ENCODE measurements around the gene EED.

Gene EED, protein sequence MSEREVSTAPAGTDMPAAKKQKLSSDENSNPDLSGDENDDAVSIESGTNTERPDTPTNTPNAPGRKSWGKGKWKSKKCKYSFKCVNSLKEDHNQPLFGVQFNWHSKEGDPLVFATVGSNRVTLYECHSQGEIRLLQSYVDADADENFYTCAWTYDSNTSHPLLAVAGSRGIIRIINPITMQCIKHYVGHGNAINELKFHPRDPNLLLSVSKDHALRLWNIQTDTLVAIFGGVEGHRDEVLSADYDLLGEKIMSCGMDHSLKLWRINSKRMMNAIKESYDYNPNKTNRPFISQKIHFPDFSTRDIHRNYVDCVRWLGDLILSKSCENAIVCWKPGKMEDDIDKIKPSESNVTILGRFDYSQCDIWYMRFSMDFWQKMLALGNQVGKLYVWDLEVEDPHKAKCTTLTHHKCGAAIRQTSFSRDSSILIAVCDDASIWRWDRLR

DNA sequence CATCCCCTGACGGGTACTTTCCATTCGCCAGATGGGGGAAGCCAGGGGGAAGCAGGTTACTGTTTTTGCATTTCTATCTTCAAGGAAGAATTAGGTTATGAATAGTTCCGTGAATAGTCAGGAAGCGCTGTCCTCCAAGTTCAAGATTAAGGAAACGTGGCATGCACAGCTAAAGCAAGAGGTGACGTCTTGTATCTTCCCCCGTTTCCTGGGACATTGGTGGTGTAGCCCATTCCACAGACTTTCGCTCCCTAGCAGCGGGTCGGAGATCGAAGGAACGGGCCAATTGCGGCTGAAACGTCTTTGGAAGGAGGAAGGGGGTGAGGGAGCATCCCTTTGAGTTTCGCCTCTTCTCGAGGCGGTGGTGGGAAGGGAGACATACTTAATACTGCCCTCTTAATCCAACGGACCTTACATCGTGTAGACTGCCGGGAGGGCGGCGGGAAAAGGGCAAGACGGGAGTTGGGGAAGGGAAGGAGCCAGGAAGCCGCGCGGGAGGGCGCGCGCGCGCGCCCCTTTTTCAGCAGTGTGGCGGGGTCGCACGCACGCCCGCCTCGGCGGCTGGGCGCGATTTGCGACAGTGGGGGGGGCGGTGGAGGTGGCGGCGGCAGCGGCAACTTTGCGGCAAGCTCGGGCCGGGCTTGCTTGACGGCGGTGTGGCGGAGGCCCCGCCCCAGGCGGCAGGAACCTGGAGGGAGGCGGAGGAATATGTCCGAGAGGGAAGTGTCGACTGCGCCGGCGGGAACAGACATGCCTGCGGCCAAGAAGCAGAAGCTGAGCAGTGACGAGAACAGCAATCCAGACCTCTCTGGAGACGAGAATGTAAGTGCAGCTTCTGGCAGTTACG lies at the start of gene EED:
Gene EED, plus strand, starts transcription at position 232 of the 847 bp plus-strand sequence. Its CDS starts 477 bp downstream, at position 709.
- DNase-seq = peak; percentile 97 to 98 (median 98)

DNA sequence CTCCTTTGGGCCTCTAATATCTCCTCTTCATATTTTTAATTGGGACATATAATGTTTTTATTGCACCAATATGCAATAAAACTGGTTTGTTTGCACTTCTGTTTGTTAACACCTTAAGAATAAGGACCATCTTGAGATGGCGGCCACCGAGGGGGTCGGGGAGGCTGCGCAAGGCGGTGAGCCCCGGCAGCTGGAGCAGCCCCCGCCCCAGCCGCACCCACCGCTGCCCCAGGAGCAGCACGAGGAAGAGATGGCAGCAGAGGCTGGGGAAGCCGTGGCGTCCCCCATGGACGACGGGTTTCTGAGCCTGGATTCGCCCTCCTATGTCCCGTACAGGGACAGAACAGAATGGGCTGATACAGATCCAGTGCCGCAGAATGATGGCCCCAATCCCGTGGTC lies 49.6 kb upstream of the EED start:
- no peak for DNase-seq

DNA sequence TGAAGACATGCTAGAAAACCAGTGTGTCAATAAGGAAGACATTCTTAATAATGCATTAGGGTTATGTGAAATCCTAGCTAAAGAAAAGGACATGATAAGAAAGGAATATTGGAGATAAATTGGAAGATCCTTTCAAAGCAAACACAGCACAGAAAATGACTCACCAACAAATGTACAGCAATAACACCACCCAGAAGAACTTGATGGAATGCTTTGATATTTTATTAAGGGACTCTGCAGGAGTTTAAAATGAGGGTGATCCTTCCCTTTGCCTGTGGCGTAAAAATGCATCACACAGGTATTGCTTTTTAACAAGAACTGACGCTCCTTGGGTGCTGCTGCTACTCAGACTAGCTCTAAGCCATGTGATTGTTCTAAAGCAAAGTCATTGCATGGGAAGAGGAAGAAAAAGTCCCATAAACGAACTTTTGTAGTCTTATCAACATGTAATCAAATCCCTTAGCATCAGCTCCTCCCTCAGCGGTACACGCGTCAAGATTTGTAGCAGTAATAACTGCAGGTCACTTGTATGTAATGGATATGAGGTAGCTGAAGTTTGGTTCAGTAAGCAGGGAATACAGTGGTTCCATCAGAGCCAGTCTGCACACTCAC lies 48.4 kb upstream of the EED start:
- DNase-seq = peak in 1 of 3 donors; percentile 41

DNA sequence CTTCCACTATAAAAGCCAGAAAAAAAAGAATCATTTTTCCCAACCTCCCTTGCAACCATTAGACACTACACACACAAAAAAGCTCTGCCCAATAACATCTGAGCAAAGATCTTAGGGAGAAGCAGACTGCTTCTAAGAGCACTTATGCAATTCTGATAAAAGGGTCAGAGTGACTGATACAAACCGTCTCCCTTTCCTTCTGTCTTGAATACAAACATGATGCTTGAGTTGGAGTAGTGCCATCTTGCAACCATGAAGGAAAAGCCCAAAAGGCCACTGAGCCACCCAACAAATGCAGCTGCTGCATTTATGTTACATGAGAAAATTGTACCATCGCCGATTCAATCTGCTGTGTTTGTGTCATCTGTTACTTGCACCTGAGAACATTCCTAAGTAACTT lies 47.6 kb upstream of the EED start:
- no peak for DNase-seq

DNA sequence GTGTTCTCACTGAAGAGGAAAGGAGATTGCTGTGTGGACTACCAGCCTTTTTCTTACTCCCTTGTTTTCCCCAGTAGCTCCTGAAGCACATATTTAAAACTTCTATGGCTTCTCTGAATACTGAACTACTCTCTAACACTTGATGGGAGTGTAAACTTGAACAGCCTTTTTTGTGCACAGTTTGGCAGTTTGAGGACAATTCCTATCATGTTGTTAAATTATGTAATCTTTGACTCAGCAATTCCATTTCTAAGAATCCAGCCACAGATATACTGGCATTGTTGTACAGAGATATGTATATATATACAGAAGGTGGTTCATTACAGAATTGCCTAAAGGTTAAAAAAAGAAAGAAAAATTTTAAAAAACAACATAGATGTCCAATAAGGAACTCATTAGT lies 47.1 kb upstream of the EED start:
- DNase-seq = no peak

DNA sequence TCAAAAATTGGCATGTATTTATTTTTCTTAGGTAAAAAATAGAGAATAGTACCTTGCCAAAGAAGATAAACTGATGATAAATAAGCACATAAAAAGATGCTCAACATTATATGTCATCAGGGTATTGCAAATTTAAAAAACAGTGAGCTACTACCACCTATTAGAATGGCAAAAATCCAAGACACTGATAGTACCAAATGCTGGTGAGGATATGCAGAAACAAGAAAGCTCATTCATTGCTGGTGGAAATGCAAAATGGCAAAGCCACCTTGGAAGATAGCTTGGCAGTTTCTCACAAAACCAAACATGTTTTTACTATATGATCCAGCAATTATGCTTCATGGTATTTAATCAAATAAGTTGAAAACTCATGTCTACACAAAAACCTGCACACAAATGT lies 46.4 kb upstream of the EED start:
- DNase-seq = no peak

DNA sequence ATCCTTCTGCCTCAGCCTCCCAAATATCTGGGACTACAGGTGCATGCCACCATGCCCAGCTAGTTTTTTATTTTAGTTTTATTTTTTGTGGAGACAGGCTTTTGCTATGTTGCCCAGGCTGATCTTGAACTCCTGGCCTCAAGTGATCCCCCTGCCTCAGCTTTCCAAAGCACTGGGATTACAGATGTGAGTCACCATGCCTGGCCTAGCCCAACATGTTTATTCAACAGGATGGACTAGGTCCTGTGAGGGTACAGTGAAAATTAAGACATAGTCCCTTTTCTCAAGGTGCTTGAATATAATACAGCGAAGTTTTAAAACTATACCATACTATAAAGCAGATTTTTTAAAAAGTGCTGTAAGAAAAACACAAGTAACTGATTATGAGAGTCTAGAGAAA lies 45.2 kb upstream of the EED start:
- no peak for DNase-seq

DNA sequence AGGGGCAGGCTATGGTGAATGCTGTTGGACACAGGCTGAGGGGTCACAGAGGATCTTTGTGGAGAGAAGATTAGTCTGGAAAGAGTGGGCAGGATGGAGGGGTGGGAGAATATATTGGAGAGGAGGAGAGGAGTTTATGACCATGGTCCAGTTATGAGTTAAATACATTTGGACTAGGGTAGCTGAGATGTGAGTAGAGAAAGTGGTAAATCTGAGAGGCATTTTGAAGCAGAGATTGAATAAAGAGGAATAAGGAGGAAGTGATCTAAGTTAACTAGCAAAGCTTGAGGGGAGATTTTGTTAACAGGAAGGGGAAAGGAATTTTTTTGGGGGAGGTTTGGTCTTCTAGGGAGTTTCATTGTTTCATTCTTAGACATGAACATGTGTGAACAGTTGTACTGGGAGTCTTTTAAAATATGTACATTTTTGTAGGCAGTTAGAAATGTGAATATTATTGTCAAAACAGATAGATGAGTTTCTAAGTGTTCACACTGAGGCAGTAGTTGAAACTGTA lies 43.1 kb upstream of the EED start:
- peak; percentile 50 to 76 (median 66) for DNase-seq

DNA sequence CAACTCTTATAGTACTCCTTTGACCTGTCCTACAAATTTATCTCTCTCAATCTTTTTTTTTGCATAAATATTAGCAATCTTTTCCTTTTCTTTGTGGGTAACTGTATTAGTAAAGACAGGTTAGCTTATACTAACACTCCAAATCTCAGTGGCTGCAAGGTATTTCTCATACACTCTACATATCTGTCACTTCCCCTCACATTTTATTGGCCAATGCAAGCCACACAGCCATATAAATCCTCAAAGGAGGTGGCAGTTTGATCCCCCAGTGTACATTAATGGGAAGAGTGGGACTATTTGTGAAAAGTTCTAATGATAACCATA lies 42.6 kb upstream of the EED start:
- DNase-seq = peak; percentile 59 to 64 (median 59)

DNA sequence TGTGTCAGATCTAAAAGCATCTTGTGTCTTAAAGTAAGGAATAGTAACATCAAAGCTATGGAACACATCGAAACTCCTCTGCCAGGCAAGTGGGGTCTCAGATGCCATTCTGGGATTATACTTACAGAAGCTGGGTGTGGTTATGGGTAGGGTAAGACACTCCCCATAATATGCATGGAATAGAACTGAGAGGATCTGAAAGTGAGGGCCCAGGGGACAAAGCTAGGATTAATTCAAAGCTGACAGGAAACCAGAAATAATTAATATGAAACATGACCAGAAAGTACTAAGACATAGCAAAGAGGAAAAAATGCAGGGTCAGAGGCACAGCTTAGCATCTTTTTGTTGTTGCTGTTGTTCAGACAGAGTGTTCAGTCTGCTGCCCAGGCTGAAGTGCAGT lies 40.2 kb upstream of the EED start:
- DNase-seq = no peak

DNA sequence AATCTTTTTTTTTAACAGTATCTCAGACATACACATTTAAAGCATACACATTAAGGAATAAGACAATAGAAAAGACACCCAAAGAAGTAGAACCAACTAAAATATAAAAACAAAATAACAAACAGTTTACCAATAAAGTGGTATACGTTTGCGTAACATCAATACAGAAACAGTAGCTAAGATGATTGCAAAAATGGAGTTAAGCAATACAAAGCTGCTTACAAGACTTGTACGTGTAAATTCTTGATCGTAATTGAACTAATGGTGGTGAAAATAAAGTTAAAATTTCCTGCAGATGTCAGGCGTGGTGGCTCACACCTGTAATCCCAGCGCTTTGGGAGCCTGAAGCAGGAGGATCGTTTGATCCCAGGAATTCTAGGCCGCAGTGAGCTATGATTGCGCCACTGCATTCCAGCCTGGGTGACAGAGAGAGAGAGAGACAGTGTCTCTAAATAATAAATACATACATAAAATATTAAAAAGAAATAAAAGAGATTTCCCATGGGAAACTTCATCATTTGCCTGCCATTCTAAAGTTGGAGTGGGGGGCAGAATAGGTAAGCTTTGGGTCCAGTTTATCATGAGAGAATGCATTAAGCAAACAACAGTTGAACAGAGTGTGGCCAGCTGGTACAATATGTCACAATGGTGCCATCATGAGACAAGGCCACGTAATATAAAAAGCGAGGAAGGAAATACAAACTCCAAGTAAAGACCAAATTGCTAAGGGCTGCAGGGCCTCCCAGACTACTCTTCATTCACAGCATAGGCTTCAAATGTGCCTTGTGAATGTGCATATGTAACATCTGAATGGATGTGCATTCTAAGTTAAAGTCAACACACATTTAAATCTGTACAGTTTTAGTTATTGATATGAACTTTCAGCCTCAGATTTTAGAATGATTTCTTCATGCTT lies 38.9 kb upstream of the EED start:
- DNase-seq = peak; percentile 63 to 76 (median 73)

DNA sequence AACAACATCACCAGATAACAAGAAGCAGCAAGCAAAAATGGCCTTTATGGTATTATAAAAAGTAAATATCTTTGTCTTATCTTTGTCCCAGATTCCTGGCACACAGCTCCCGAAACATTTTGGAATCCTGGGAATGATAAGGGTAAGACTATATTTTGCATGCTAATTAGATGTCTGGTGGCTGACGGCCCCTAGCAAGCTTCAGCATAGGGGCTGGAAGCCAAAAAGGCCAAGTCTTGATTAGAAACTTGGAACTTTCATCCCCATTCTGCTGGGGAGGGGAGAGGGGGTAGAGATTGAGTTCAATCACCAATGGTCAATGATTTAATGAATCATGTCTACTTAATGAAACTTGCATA lies 38.2 kb upstream of the EED start:
- DNase-seq = no peak

DNA sequence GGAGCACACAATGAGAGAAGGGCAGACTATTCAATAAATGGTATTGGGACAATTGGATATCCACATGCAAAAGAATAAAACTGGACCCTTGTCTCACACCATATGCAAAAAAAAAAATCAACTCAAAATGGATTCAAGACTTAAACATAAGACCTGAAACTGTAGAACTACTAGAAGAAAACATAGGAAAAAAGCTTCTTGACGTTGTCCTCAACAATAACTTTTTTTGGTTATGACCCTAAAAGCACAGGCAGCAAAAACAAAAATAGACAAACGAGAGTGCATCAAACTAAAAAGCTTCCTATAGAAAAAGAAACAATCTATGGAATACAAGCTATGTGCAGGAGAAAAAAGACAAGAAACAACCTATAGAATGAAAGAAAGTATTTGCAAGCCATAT lies 37.1 kb upstream of the EED start:
- no peak for DNase-seq

DNA sequence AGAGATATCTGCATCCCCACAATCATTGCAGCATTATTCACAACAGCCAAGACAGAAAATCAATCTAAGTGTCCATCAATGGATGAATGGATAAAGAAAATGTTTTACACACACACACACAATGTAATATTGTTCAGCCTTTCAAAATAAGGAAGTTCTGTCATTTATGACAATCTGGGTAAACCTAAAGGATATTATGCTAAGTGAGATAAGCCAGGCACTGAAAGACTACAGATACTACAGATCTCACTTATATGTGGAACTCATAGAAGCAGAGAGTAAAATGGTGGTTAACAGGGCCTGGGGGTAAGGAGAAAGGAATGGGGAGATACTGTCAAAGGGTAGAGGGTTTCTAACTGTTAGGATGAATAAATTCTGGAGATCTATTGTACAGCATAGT lies 36.0 kb upstream of the EED start:
- no peak for DNase-seq

DNA sequence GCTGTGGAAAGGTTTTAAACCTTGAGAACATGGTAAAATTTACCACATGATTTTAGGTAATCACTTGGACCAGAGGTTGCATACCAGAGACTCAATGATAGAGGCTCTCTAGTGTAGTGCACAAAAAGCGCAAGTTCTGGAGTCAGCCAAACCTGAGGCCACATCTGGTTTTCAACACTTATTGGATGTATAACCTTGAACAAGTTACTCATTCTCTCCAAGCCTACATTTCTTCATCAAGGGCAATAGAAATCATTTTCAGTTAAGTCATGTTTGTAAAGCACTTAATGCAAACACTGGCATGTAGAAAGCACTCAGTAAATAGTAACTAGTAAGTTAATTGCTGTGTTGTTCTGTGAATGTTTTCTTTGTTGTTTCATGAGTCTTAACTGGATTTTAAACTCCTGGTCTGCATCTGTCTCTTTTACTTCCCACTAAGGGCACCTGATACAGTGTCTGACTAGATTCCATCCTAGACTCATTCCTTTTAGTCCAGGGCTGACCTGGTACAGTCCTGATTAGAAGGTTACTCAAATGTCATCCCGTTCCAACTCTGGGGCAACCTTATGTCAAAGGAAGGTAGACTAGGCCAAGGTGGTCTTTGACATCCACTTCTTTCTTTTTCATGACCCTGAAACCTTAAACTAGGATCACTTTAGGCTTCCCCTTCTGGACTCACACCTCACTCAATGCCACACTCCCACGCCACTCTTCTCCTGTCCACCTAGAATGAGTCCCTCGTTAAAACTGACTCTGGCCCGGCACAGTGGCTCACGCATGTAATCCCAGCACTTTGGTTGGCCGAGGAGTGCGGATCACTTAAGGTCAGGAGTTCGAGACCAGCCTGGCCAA lies 34.5 kb upstream of the EED start:
- DNase-seq = no peak

DNA sequence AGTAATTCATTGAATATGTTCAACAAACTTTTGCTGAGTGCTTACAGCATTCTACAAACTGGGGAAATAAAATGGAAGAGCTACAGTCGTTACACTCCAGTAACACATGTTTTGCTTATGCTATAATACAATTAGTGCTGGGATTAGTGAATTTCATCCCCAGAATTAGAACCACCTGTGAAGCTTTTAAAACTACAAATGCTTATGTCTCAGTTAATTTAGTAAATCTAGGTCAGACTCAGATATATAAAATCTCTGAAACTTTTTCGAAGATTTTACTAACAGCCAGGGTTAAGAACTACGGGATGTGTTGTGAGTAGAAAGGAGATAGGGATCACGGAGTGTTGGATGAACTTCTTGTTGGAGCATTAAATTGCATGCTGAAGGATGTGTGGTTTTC lies 33.7 kb upstream of the EED start:
- DNase-seq = no peak

DNA sequence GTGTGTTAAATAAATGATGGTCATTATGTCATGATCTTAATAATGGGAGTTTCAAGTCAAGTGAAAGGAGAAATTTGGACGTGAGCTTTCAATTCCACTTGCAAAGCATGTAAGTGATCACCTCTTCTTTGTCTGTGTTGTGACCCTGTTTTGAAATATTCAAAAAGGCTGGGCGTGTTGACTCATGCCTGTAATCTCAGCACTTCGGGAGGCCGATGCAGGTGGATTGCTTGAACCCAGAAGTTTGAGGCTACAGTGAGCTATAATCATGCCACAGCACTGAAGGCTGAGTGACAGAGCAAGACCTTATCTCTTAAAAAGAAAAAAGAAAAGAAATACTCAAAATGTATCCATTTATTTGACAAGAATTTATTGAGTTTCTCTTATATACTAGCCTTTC lies 32.9 kb upstream of the EED start:
- peak in 1 of 3 donors; percentile 24 for DNase-seq

DNA sequence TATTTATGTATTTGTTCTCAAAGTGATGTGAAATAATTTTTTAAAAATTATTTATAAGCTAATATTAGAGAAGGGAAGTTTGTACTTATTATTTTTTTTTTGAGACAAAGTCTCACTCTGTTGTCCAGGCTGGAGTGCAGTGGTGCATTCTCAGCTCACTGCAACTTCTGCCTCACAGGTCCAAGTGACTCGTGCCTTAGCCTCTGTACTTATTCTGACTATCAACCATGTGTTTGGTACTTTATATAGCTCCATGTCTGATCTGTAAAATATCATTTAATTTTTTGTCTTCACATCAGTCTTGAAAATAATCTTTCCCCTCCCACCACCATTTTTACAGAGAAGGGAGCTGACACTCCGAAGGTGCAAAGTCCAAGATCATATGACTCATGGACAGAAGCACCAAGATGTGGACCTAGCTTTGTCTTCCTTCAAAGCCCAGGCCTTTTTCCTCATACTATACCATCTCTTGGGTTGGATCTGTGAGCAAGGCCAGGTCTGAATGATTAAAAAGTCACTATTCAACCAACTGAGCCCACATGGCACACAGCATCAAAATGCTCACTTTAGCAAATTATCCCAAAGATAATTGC lies 32.4 kb upstream of the EED start:
- peak; percentile 31 to 50 (median 49) for DNase-seq

DNA sequence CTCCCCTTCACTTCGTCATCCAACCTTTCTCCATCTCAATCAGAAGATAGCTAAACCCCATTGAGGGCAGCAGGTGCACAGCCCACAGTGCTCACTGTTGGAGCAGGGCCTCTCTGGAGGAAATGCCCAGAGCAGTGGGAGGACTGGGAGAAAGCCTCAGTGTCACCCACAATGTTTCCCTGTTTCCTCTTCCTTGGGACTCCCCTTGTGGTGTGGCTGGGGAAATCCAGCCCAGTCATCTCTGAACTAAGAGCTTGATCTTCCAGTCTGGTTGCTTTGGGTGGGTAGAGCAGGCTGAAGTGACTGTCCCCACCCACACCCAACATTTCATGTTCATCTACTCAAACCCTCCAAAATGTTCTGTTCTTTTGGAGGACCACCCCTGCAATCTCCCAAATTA lies 29.8 kb upstream of the EED start:
- peak; percentile 94 to 99 (median 97) for DNase-seq

DNA sequence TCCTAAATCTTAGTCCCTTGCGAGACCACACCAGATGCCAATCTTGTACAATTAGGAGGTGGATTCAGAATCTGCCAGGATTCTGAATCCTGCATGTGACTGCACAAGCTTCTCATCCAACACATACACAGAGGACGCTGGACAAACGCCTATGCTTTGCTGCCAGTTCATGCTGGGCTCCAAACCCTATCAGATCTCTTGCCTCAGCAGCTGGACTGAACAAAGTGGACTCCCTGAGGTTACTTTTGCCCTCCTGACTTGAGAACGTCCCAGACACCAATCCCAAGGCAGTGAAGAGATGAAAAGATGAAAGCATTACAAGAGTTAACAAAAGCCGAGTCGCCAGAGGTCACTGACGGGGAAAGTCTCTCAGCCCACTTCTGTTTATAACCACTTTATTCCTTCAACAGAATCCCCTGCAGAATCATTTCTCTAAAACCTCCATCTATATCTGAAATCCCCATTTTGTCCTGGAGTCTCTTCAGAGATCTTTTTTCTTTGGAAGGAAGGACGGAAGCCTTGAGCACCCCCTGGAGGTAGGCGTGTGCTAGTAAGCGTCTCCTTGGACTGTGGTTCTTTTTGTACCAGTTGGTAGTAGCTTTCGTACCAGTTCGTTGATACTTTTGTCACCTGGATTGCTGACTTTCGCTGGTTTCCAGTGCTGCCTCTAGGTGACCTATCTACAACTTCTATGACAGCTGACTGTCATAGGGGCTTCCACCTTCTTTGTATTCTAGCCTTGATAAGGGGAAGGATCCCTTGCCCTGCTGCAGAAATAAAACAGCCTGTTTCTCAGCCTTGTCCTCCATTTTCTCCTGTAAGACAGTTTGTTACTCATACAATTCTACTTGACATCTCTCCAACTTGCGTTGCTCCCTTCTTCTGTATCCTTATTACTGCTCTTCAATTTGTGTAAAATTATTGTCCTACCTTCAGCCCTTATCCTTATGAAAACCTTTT lies 26.1 kb upstream of the EED start:
- peak; percentile 89 to 91 (median 91) for DNase-seq

Measured in suppressor macrophage treated with lipopolysaccharide for 1 hour (primary cell).